Ramos (cell line): ENCODE results near the gene MRFAP1L1.

Experiments used
- in situ Hi-C: fragments of 300-500 bp; cut with MboI; formaldehyde crosslinking; loops from one replicate; pipeline ENCODE4 v1.14.3; 2022; ENCODE audit warnings: low sequenced_read_pairs; ENCODE audit not compliant: unreplicated experiment

MRFAP1L1 gene

GRCh38 chr4:6718932-6719610 lies 9.4 kb upstream of the MRFAP1L1 start:
- in situ Hi-C loops = no loop called here

- in situ Hi-C loops = no loop called here
Observed at GRCh38 chr4:6716958-6717655, 7.4 kb upstream of the MRFAP1L1 start.

- in situ Hi-C loops = no loop called here
Observed at GRCh38 chr4:6716018-6716911, 6.6 kb upstream of the MRFAP1L1 start, which contains the start of gene BLOC1S4. Gene BLOC1S4 (plus strand): TSS chr4:6716174. CDS start chr4:6716210, 36 bp downstream.

GRCh38 chr4:6715704-6716017 lies 6.0 kb upstream of the MRFAP1L1 start:
- in situ Hi-C loops = no loop called here

- in situ Hi-C loops = no loop called here
Observed at GRCh38 chr4:6714954-6715353, 5.3 kb upstream of the MRFAP1L1 start.

- in situ Hi-C loops = no loop called here
Observed at GRCh38 chr4:6710996-6711395, 1.3 kb upstream of the MRFAP1L1 start.

- in situ Hi-C loops = no loop called here
Observed at GRCh38 chr4:6710282-6710681, 617 bp upstream of the MRFAP1L1 start.

GRCh38 chr4:6706173-6706572 lies 3.5 kb downstream of the MRFAP1L1 start:
- in situ Hi-C loops = no loop called here

- in situ Hi-C loops = no loop called here
Observed at GRCh38 chr4:6705646-6706045, 4.0 kb downstream of the MRFAP1L1 start.

- in situ Hi-C loops = no loop called here
Observed at GRCh38 chr4:6703786-6704185, 5.9 kb downstream of the MRFAP1L1 start.

GRCh38 chr4:6702761-6703160 lies 6.9 kb downstream of the MRFAP1L1 start:
- in situ Hi-C loops = no loop called here

GRCh38 chr4:6701371-6701770 lies 8.3 kb downstream of the MRFAP1L1 start:
- in situ Hi-C loops = no loop called here

- in situ Hi-C loops = no loop called here
Observed at GRCh38 chr4:6699903-6700302, 9.8 kb downstream of the MRFAP1L1 start.

- in situ Hi-C loops = no loop called here
Observed at GRCh38 chr4:6699388-6699787, 10.3 kb downstream of the MRFAP1L1 start.

GRCh38 chr4:6697131-6697530 lies 12.5 kb downstream of the MRFAP1L1 start:
- in situ Hi-C loops = no loop called here

GRCh38 chr4:6696611-6697010 lies 13.1 kb downstream of the MRFAP1L1 start:
- in situ Hi-C loops = no loop called here

GRCh38 chr4:6695660-6696610 lies 13.7 kb downstream of the MRFAP1L1 start:
- in situ Hi-C loops = no loop called here

- in situ Hi-C loops = no loop called here
Observed at GRCh38 chr4:6694177-6694901, 15.3 kb downstream of the MRFAP1L1 start.
